Measurements from ENCODE around the gene TIMM8B. TPM values are rescaled to one million over a fixed set of nuclear protein-coding genes. Genes with fewer than 3 reads are reported as not detected.

The TIMM8B gene
- total RNA-seq (2012; rRNA removed) (35.5 and 48.9 TPM in 2 replicates), polyA plus RNA-seq (2012; rRNA removed) (103 and 119 TPM in 2 replicates), Bru-seq, nascent RNA (percentile 78 among the genes with signal in this experiment), BruChase-seq, experiment 1, labeled RNA remaining after a 6-hour chase (percentile 59 among the genes with signal in this experiment), BruChase-seq, experiment 2, labeled RNA remaining after a 2-hour chase (percentile 57 among the genes with signal in this experiment)
- 51.4 and 105 TPM in 2 replicates for polyA plus RNA-seq (2012; cell fraction: cytosol; rRNA removed)
- polyA plus RNA-seq (2012; cell fraction: nucleus; rRNA removed; ENCODE audit: low replicate concordance) = 11.7 and 25.7 TPM in 2 replicates
- long read RNA-seq, transcript TIMM8B-201 (2 exons, 819 nt) = major isoform, 22 of 36 reads
- long read RNA-seq, transcript TIMM8B-203 (3 exons, 1,155 nt) = minor isoform, 5 of 36 reads
- long read RNA-seq, partial matches to known transcripts = 0 of 36 reads
- long read RNA-seq, other reads (novel, unspliced or antisense) = 9 of 36 reads

- peak within 1 kb of the TSS; percentile 88 for H3K4ac ChIP-seq (ENCODE audit: low read depth, low read length)
- CTCF ChIA-PET = interaction anchor here (1.0 kb wide), 1 partner anchor 27 kb away, joined by 3 read pairs; no protein-coding TSS in a partner anchor
- H4K91ac ChIP-seq (ENCODE audit: insufficient read depth, low read depth, low read length) = peak within 1 kb of the TSS; percentile 85
- H2BK20ac ChIP-seq (ENCODE audit: low read depth, low read length) = no peak within 1 kb of the TSS
- peak within 1 kb of the TSS; percentile 78 to 97 for H4K8ac ChIP-seq (ENCODE audit: low read depth in 2 of 2, low read length in 2 of 2)
- H3K9me1 ChIP-seq (ENCODE audit: insufficient read depth, low read length) = peaks cover 5% of the 10 kb centered on the region
- 0 out of 2 replicates have a peak, but pooled peaks cover 6% of the 10 kb centered on the region for H4K20me1 ChIP-seq (ENCODE audit: insufficient read depth, low read length)
- H3K4me1 ChIP-seq (ENCODE audit: control insufficient read depth, insufficient read depth, low read length) = peaks cover 2% of the 10 kb centered on the region; the same call in 1 of the 2 replicates
- peak within 1 kb of the TSS; percentile 92 for H3K4me2 ChIP-seq (ENCODE audit: low read depth, low read length)
- H3K36me3 ChIP-seq (ENCODE audit: control insufficient read depth, insufficient read depth, low read length) = peaks cover 25% of the 10 kb centered on the region
- peak within 1 kb of the TSS; percentile 94 for H2AFZ ChIP-seq (replicated peaks; ENCODE audit: low read length, poor library complexity)
- peak within 1 kb of the TSS; percentile 95 for H3K14ac ChIP-seq (replicated peaks; ENCODE audit: low read depth, low read length)
- BruUV-seq (replicated peaks) = no TSS peak
- peaks cover 39 to 58% of the 10 kb centered on the region in 2 experiments for H3K79me1 ChIP-seq (ENCODE audit: low read depth in 1 of 2, low read length in 2 of 2)
- intact Hi-C loops (cut with micrococcal nuclease) = loop anchor here (1.0 kb wide), 3 partner anchors 89 to 207 kb away; partner anchors contain the start of genes BCO2, CFAP68 and FDXACB1
- ATAC-seq (ENCODE audit: low read depth) = peak; percentile 92
- H2AK5ac ChIP-seq (ENCODE audit: low read depth, low read length) = peak within 1 kb of the TSS; percentile 92
- in situ Hi-C loops (cut with MboI; ENCODE audit: low sequenced_read_pairs) = no loop called here
- no peaks in the 10 kb centered on the region for H3K27me3 ChIP-seq (ENCODE audit: control insufficient read depth, insufficient read depth, low read length)
- peak within 1 kb of the TSS; percentile 96 for H3K9ac ChIP-seq (ENCODE audit: low read depth, low read length)
- POLR2A ChIA-PET (ENCODE audit: unreplicated experiment) = interaction anchor here (0.5 kb wide), 1 partner anchor 24 kb away, joined by 3 read pairs; no protein-coding TSS in a partner anchor
- dilution Hi-C loops (cut with HindIII; ENCODE audit: low sequenced_read_pairs, unreplicated experiment) = no loop called here
- peak within 1 kb of the TSS; percentile 5; the same call in 1 of the 3 replicates for H2BK15ac ChIP-seq (ENCODE audit: low read depth, low read length)
- H2AK9ac ChIP-seq (replicated peaks; ENCODE audit: low read depth, low read length, poor library complexity) = peak within 1 kb of the TSS; percentile 98
- H3K4me3 ChIP-seq (ENCODE audit: insufficient read depth, low read depth, low read length) = peak within 1 kb of the TSS; percentile 78
- H3K56ac ChIP-seq (ENCODE audit: extremely low read depth, insufficient read depth, low read length) = peak within 1 kb of the TSS; percentile 92
- H3K18ac ChIP-seq (ENCODE audit: low read depth, low read length) = peak within 1 kb of the TSS; percentile 23
- DNase-seq = peak; percentile 96
- H4K5ac ChIP-seq (ENCODE audit: low read depth, low read length) = peak within 1 kb of the TSS; percentile 76
- no peaks in the 10 kb centered on the region for H3K9me3 ChIP-seq (ENCODE audit: control insufficient read depth, insufficient read depth, low read length)
- WGBS, 2 experiments (ENCODE audit: extremely low coverage in 2 of 2, insufficient read length in 1 of 2) = 0% methylated on average over 19 of the region's 45 CpGs; no CpG with 5 or more reads in 1 of the 2 experiments
- peak within 1 kb of the TSS; percentile 52 for H2BK120ac ChIP-seq (ENCODE audit: low read depth, low read length)
- H2BK5ac ChIP-seq (ENCODE audit: low read depth, low read length, poor library complexity, severe bottlenecking) = peak within 1 kb of the TSS; percentile 82
- H3K27ac ChIP-seq (ENCODE audit: insufficient read depth, low read length) = peak within 1 kb of the TSS; percentile 84
- H3K23ac ChIP-seq (ENCODE audit: low read depth, low read length) = peak within 1 kb of the TSS; percentile 92
- no peak for TF ChIP-seq RCOR1 (IDR thresholded peaks at IDR 0.05; ENCODE audit: insufficient replicate concordance, low read length)
- no peak for TF ChIP-seq MAFK (IDR thresholded peaks at IDR 0.05; ENCODE audit: low read depth, low read length)
- TF ChIP-seq POLR2A (IDR thresholded peaks at IDR 0.05; ENCODE audit: low read depth, low read length) = peak; percentile 73
- TF ChIP-seq FOS (IDR thresholded peaks at IDR 0.05; ENCODE audit: low read depth, low read length) = peak; percentile 1; the same call in 1 of the 2 replicates
- peak; percentile 44 for TF ChIP-seq CTCF (conservative IDR thresholded peaks at IDR 0.05; ENCODE audit: low read depth, low read length)
- 0 out of 2 replicates have a peak, but pooled peaks have one; percentile 24 for TF ChIP-seq SMC3 (IDR thresholded peaks at IDR 0.05; ENCODE audit: low read depth, low read length)
- TF ChIP-seq MAZ (IDR thresholded peaks at IDR 0.05; ENCODE audit: borderline replicate concordance, low read depth, low read length) = 0 out of 2 replicates have a peak, but pooled peaks have one; percentile 40
- peak; percentile 22; the same call in 1 of the 2 replicates for TF ChIP-seq MXI1 (IDR thresholded peaks at IDR 0.05; ENCODE audit: borderline replicate concordance, low read depth, low read length)
- TF ChIP-seq RAD21 (IDR thresholded peaks at IDR 0.05; ENCODE audit: low read length) = peak; percentile 45
- TF ChIP-seq BHLHE40 (IDR thresholded peaks at IDR 0.05; ENCODE audit: low read depth, low read length) = no peak
- no peak for TF ChIP-seq NFE2L2 (IDR thresholded peaks at IDR 0.05; ENCODE audit: low read depth, low read length)
- TF ChIP-seq CEBPB (IDR thresholded peaks at IDR 0.05; ENCODE audit: low read depth, low read length) = no peak
- no peak for TF ChIP-seq USF2 (IDR thresholded peaks at IDR 0.05; ENCODE audit: low read depth, low read length)
Measured at GRCh38 chr11:112086422-112087191, at the start of gene TIMM8B, which contains the start of gene SDHD. Gene TIMM8B, minus strand, starts transcription at chr11:112086756. Its CDS starts 33 bp downstream, at chr11:112086723. Gene SDHD, plus strand, starts transcription at chr11:112086873. Its CDS starts 35 bp downstream, at chr11:112086908.

All from IMR-90 (cell line).